ENCODE results near the gene AHSG.

The AHSG gene

DNA sequence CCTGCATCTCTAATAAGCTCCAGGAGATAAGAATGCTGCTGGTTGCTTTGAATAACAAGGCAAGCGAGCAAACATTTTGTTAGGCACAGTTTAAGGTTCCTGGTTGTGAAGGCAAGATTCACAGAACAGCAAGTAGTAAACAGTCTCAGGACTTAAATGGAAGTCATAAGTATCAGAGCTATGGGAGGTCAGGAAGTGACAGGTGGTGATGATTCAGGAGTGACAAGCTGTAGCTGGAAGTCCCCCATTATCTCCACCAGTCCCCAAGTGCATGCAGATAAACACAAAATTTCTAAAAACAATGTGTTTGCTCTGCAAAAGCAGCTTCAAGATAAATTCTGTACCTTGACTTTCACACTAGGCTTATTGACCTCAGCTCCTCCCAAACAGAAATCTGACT, 30.6 kb downstream of the AHSG start:
- DNase-seq = no peak

DNA sequence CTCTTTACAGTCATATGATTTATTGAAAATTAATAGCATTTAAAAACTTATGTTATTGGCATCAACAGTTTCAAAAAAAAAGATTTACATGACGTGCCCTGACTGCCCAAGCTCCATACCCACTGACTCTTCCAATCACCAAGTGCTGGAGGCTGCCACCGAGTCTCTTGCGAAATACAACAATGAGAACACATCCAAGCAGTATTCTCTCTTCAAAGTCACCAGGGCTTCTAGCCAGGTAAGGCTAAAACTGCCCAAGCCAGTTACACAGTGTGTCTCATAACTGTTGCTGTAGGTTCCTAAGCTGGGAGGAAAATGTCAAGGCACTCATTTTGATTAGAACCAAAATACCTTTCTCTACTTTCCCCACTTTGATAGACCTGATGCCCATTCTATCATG, 31.8 kb downstream of the AHSG start:
- no peak for DNase-seq

DNA sequence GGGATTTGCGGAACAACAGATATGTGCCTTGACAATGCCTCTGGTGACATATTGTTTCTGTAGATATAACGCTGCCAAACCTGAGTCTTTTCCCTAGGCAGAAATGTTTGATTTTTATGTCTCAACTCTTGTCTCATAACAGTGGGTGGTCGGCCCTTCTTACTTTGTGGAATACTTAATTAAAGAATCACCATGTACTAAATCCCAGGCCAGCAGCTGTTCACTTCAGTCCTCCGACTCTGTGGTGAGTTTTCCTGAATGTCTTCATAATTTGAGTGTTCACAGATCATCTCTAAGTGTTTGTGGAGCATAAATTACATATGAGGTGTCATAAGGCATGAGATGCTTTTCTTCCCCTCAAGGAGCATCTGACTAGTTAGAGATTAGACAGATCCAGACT, 33.2 kb downstream of the AHSG start:
- no peak for DNase-seq

DNA sequence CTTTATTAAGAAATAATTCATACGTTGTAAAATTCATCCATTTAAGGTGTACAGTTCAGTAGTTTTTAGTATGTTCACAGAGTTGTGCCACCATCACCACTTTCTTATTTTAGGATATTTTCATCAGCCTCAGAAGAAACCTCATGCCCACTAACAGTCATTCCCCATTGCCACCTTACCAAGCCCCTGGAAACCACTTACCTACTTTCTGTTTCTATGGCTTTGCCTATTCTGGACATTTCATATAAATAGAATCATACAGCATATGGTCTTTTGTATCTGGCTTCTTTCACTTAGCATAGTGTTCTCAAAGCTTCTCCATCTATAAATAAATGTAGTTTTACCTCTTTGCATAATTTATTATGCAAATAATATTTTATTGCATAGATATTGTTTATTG, 34.0 kb downstream of the AHSG start:
- no peak for DNase-seq

DNA sequence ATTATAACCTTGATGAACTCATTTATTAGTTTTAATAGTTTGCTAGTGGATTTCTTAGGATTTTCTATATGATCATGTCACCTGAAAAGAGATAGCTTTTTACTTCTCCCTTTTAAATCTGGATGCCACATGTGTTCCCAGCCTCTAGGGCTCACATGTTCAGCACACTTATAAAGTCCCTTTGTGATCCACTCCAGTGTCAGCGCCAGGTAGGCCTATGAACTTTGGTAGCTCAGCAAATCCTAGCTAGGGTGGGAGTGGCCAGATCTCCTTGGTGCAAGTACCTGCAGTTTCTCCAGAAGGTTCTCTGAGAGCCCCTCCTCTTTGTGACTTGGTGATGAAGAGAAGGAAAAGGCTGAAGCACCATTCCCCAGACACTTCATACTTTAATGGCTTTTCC, 36.0 kb downstream of the AHSG start:
- DNase-seq = no peak

DNA sequence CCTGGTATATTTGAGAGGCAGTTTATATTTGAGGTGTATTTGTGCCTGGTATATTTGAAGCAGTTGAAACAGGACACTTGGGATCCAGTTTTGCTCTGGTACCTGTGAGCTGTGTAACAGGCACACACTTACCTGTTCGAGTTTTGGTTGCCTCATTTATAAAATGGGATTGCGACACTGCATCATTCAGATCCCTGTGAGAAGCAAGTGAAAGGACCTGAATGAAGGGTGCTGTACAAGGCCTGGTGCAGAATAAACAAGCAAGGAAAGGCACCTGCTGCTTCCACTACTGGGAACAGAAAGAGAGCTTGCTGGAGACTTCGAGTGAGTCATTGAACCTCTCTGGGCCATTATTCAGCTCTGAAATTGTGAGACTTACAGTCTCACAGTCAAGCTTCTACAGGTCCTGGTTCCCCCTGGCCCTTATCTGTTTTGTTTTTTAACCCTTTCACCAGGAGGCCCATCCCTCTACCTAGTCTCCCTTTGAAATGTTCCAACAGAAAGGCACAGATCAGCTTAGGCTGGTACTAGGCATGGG, 38.9 kb downstream of the AHSG start:
- DNase-seq = no peak

DNA sequence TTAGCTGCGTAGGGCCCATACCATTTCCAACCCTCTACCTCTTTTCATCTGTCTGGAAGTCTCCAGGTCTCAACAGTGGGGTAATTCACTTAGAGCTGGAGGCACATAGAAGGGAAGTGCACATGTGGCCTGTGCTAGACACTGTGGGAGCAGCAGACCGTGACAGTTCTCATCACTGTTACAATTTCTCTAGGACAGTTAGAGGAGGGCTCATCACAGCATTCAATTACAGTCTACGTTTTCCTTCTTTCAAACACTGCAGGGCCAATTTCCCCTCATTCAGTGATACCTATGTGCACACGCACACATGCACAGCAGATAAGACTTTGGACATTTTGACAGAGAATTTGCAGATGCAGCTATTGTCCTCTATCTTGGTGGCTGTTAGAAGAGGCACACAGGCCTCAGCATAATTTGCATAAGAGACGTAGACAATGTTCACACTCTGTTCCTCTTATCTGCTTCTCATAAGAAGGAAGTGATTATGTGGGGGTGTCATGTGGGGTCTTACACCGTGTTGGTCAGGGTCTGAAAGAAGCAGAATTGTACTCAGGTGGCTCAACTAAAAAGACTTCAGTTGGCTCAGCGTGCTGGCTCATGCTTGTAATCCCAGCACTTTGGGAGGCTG, 40.3 kb downstream of the AHSG start:
- DNase-seq = peak in 1 of 2 donors; percentile 5

DNA sequence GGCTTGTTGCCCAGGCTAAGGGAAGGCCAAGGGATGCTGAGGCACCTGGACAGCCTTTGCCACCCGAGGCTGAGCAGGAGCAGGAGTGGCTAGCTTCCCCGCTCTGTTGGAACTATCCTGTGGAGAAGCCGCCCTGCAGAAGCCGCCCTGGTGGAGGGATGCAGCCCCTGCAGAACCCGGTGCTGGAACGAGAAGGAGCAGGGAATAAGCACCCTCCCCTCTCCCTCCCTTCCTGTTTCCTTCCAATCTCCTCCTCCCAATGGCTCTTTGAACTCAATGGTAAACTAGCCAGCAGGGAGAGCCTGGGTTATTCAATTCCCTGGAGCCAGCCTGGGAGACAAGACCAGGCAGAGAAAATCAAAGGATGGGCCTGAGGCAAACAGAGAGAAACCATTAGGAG, 41.1 kb downstream of the AHSG start:
- no peak for DNase-seq

DNA sequence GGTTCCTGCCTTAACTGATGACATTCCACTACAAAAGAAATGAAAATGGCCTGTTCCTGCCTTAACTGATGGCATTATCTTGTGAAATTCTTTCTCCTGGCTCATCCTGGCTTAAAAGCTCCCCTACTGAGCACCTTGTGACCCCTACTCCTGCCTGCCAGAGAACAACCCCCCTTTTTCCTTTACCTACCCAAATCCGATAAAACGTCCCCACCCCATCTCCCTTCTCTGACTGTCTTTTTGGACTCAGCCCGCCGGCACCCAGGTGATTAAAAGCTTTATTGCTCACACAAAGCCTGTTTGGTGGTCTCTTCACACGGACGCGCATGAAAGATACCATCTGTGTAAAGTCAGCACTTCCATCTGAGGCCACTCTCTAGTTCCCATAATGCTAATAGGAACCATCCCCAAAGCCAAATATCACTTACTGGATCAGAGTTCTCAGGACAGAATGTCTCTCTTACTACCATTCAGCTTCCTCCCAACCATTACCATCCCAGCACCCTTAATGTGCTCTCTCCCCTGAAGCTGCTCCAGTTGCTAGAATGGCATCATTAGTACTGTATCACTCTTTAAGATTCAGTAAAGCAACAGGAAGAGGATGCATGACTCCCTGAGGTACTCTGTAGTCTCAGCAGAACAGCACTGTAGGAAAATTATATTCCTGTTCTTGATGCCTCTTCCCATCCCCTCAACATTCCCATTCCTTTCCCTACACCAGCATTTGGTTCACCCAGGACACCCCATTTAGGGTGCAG, 50.7 kb downstream of the AHSG start:
- DNase-seq = no peak

DNA sequence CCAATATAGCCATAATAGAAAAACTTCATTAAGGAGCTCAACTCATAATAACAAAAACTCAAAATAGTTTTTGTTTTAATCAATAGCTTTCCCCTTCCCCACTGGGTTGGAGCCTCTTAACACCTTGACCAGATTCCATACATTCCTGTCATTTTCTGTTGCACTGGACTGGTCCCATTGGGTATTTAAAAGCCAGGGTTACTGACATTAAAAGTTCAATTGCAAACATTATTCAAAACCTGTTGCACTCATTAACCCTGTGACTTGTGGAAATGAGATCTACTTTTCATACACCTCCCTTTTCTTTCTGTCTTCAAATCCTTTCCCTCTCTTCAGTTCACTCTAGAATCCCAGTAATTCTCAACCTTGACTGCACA, 51.2 kb downstream of the AHSG start:
- DNase-seq = no peak

DNA sequence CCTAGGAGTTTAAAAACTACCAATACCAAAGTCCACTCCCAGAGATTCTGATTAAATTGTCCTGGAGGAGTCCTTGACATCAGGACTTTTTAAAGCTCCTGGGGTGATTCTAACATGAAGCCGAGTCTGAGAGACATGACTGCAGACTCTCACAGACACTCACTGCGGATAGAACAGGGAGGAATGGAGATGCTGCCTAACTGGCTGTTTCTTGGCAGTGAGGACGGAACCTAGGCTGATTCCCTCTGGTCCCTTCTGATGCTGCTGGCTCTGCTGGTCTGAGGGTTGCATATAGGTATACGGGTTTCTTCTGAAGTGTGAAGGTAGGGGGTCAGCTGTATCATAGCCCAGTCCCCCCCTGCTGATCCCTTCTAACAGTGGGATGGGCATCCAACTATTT, 51.6 kb downstream of the AHSG start:
- DNase-seq = no peak

DNA sequence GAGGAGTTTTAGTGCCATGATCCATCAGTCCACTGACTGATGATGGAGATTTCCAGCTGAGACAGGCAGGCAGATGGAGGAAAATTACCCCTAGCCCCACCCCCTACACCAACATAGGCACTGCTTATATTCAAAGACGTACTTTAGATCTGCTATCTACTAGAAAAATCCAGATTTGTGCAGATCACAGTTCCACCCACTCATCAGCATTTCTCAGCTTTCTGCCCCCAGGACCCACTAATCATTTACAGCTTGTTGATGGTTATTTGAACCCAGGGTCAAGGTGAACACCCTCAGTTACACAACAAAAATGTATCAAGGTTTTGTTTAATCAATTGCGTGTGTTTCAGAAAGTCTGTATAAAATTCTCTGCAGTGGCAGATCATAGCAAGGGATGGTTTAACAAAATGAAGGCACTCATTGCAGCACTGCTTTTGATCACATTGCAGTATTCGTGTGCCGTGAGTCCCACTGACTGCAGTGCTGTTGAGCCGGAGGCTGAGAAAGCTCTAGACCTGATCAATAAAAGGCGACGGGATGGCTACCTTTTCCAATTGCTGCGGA, 52.8 kb downstream of the AHSG start, which contains the start of gene HRG:
HRG (plus strand) TSS at position 390 of the 564 bp plus-strand sequence; CDS start at position 408, 18 bp downstream.
- no peak for DNase-seq

DNA sequence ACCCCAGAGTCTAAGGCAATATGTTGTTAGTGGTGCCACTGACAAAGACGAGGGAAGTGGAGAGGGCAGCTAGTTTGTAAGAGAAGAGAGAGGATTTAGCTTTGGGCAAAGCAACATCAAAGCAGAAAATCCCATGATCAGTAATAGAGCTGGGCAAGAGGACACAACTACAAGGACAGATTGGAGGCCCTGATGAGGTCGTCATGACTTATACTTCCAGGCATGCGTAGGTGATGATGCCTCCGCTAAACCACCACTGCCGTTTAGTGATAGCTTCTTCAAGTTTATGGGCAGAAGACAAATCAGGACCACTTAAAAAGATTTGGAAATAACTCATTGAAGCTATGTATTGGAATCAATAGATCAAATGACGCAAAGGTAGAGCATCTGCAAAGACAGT, 55.6 kb downstream of the AHSG start:
- no peak for DNase-seq

DNA sequence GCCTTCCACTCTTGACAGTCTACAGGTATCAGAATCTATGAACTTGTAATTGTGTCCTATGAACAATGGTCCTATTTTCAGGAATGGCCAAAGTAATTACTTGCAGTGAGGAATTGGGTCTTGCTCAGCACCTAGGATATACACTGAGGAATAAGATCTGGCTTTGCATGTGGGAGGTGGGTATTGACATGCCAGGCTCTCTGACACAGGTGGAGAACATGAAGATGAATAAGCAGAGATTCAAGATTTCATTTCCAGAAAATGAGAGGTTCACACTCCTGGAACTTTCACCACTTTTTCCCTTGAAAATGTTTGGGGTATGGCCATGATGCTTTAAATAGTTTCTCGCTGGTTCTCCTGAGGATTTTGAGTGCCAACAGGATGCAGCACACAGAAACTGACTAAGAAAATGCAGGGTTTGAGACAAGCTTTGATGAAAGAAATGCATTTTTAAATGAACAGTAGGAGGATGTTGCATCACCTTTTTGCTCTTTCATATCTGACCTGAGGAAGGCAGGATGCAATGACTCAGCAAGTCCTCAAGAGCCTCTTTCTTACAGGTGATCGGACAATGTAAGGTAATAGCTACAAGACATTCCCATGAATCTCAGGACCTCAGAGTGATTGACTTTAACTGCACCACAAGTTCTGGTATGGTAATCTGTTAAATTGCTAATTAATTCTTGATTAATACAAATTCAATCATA, 56.7 kb downstream of the AHSG start:
- no peak for DNase-seq

DNA sequence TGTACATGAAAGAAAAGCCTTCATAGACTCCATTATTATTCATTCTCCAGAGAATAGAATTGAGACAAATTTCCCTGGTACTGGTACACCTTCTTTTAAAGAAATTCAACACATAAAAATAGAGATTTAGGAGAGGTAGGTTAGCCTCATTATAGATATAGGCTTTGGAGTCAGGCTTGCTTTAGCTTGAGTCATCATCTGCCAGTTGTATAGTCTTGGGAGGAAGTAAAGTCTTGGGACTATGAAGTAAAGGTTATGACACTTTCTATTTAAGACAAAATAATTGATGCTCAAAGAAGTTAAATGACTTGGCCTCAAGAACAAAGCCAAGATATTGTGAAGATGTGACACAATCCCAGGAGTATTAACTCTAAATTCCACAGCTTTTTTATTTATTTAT, 57.3 kb downstream of the AHSG start:
- DNase-seq = no peak

Data from CD4-positive, alpha-beta T cell treated with Interleukin-1 beta for 1 hour (primary cell).